ENCODE results near the gene NID1.

- TF ChIP-seq CTCF (IDR thresholded peaks at IDR 0.05; ENCODE audit: insufficient read depth, low read depth, low read length) (no peak), EZH2 (IDR thresholded peaks at IDR 0.05; ENCODE audit: insufficient read depth, low read length) (no peak)
Measured at GRCh38 chr1:236085545-236086159, 20.8 kb upstream of the NID1 start.

Measured in astrocyte (in vitro differentiated cells and primary cell).